Small intestine (tissue), 7 donors: Measurements from ENCODE around the gene MYCN. TPM values are rescaled to one million over a fixed set of nuclear protein-coding genes. Genes with fewer than 3 reads are reported as not detected.
A peak's percentile ranks its signal among the peaks of the same experiment; 100 is the strongest.

Source experiments
- DNase-seq, 2 donors: peaks; one replicate each; pipeline versions ENCODE4 v3.0.0 to v3.0.0-alpha.2; 2013
- FAIRE-seq: peaks from 2 replicates; lab custom pipeline; 2012; peaks lifted over from hg19 to GRCh38; lab: Jason Lieb, UNC
- H3K27ac ChIP-seq, 3 donors: one replicate each; pipeline ENCODE4 v1.5.1; 2013; ENCODE audit warnings: low read length in 2 of 3, mild to moderate bottlenecking in 2 of 3, control low read depth in 1 of 3, inconsistent platforms in 1 of 3, low read depth in 1 of 3, moderate library complexity in 1 of 3
- H3K27me3 ChIP-seq, 3 donors: one replicate each; pipeline ENCODE4 v1.6.1; 2013; ENCODE audit warnings: low read length in 3 of 3, inconsistent platforms in 1 of 3; ENCODE audit not compliant: control insufficient read depth in 3 of 3, insufficient read depth in 3 of 3
- H3K36me3 ChIP-seq, 3 donors: one replicate each; pipeline ENCODE4 v1.6.1; 2013; ENCODE audit warnings: low read length in 3 of 3, inconsistent platforms in 1 of 3, low read depth in 1 of 3, mild to moderate bottlenecking in 1 of 3, moderate library complexity in 1 of 3; ENCODE audit not compliant: control insufficient read depth in 3 of 3, insufficient read depth in 2 of 3
- H3K4me1 ChIP-seq, 3 donors: one replicate each; pipeline ENCODE4 v1.6.1; 2013; ENCODE audit warnings: low read length in 2 of 3, inconsistent platforms in 1 of 3, low read depth in 1 of 3, mild to moderate bottlenecking in 1 of 3, moderate library complexity in 1 of 3; ENCODE audit not compliant: control insufficient read depth in 3 of 3, insufficient read depth in 2 of 3
- H3K4me3 ChIP-seq, 3 donors: one replicate each; pipeline ENCODE4 v1.5.1; 2013; ENCODE audit warnings: low read length in 3 of 3, control low read depth in 1 of 3, inconsistent platforms in 1 of 3, low read depth in 1 of 3, mild to moderate bottlenecking in 1 of 3, moderate library complexity in 1 of 3
- H3K9me3 ChIP-seq, 2 donors: one replicate each; pipeline ENCODE4 v1.6.1; 2013; ENCODE audit warnings: low read depth in 1 of 2, low read length in 1 of 2; ENCODE audit not compliant: control insufficient read depth in 2 of 2, insufficient read depth in 1 of 2
- WGBS, 3 donors: extraction: QIAGEN DNeasy Blood & Tissue Kit; methylation state at CpG; one replicate each; pipeline ENCODE4 v1.1.7; 2013; 5-methylcytosine and 5-hydroxymethylcytosine counted together
- polyA plus RNA-seq, 4 donors: library from polyadenylated mRNA; stranded (reverse) in 3 of 4; unstranded in 1 of 4; fragments of 200-250 nt in 3 of 4; fragments of 120-200 nt in 1 of 4; gene quantifications; one replicate each; pipeline versions ENCODE4 v1.2.1 to v1.2.3, GENCODE V29; 2013
- donor health status: healthy with polysubstance abuse.
- donor health status: control.
- donor health status: control.
- donor health status: Bipolar disorder and iron deficiency.
- donor health status: healthy.

The MYCN gene
- polyA plus RNA-seq, 4 donors = 1.1 to 16.4 (median 2.3) TPM

- Histone ChIP-seq H3K4me1 (peaks cover 0 to 26% (median 4%) of the 10 kb centered on the region in 3 donors), H3K36me3 (peaks cover 0 to 20% (median 2%) of the 10 kb centered on the region in 3 donors), H3K9me3 (no peaks in the 10 kb centered on the region), H3K27ac (peak overlapping the region in 1 of 3 donors; percentile 62), H3K27me3 (peaks cover 0 to 3% (median 0%) of the 10 kb centered on the region in 3 donors), H3K4me3 (peak overlapping the region; percentile 12 to 67 (median 55))
- FAIRE-seq (no peak), DNase-seq (peak in 1 of 2 donors; percentile 52)
- WGBS, 3 donors = 8 to 23% (median 16%) methylated on average over 20 to 34 of the region's 34 CpGs
Observed at GRCh38 chr2:15942711-15943345, 2.5 kb downstream of the MYCN start.

- H3K27me3 ChIP-seq = peaks cover 0 to 3% (median 0%) of the 10 kb centered on the region in 3 donors
- FAIRE-seq (no peak), DNase-seq (peak; percentile 47 to 86)
- peaks cover 0 to 24% (median 2%) of the 10 kb centered on the region in 3 donors for H3K36me3 ChIP-seq
- peak overlapping the region in 1 of 3 donors; percentile 55 for H3K4me3 ChIP-seq
- H3K9me3 ChIP-seq = no peaks in the 10 kb centered on the region
- peaks cover 0 to 22% (median 4%) of the 10 kb centered on the region in 3 donors for H3K4me1 ChIP-seq
- H3K27ac ChIP-seq = peak overlapping the region in 2 of 3 donors; percentile 26 to 62
- WGBS, 3 donors = 9 to 13% (median 13%) methylated on average over 11 to 12 of the region's 12 CpGs
Observed at GRCh38 chr2:15943378-15944280, 3.3 kb downstream of the MYCN start.

- Histone ChIP-seq H3K27me3 (no peaks in the 10 kb centered on the region), H3K27ac (peak overlapping the region in 1 of 3 donors; percentile 62), H3K4me1 (peaks cover 0 to 18% (median 4%) of the 10 kb centered on the region in 3 donors), H3K36me3 (peaks cover 0 to 24% (median 2%) of the 10 kb centered on the region in 3 donors), H3K9me3 (no peaks in the 10 kb centered on the region), H3K4me3 (peak overlapping the region in 1 of 3 donors; percentile 55)
- WGBS, 3 donors = 59 to 72% (median 71%) methylated on average over 4 of the region's 4 CpGs
- peak in 1 of 2 donors; percentile 28 for DNase-seq
- no peak for FAIRE-seq
Observed at GRCh38 chr2:15944325-15945017, 4.1 kb downstream of the MYCN start.

GRCh38 chr2:15945909-15946705 is 5.8 kb downstream of the MYCN start:
- Histone ChIP-seq H3K27ac (no peak overlapping the region), H3K4me1 (peaks cover 0 to 14% (median 2%) of the 10 kb centered on the region in 3 donors), H3K27me3 (no peaks in the 10 kb centered on the region), H3K36me3 (peaks cover 0 to 24% (median 2%) of the 10 kb centered on the region in 3 donors), H3K9me3 (no peaks in the 10 kb centered on the region), H3K4me3 (no peak overlapping the region)
- FAIRE-seq (no peak), DNase-seq (no peak)
- WGBS, 3 donors = 87 to 92% (median 91%) methylated on average over 17 of the region's 17 CpGs

- 80 to 91% (median 87%) methylated on average over 3 of the region's 3 CpGs for WGBS, 3 donors
- H3K9me3 ChIP-seq = no peaks in the 10 kb centered on the region
- H3K36me3 ChIP-seq = peaks cover 0 to 22% (median 2%) of the 10 kb centered on the region in 3 donors
- H3K27me3 ChIP-seq = no peaks in the 10 kb centered on the region
- FAIRE-seq = no peak
- peaks cover 0 to 14% (median 2%) of the 10 kb centered on the region in 3 donors for H3K4me1 ChIP-seq
- H3K27ac ChIP-seq = no peak overlapping the region
- DNase-seq = no peak
- no peak overlapping the region for H3K4me3 ChIP-seq
Observed at GRCh38 chr2:15946983-15947382, 6.6 kb downstream of the MYCN start.

GRCh38 chr2:15947431-15947830 is 7.1 kb downstream of the MYCN start:
- peaks cover 0 to 20% (median 2%) of the 10 kb centered on the region in 3 donors for H3K36me3 ChIP-seq
- DNase-seq (no peak), FAIRE-seq (no peak)
- no peaks in the 10 kb centered on the region for H3K27me3 ChIP-seq
- no peak overlapping the region for H3K4me3 ChIP-seq
- 89 to 91% (median 91%) methylated on average over 2 of the region's 2 CpGs for WGBS, 3 donors
- H3K4me1 ChIP-seq = peaks cover 0 to 14% (median 2%) of the 10 kb centered on the region in 3 donors
- no peaks in the 10 kb centered on the region for H3K9me3 ChIP-seq
- no peak overlapping the region for H3K27ac ChIP-seq

GRCh38 chr2:15948704-15948957 is 8.3 kb downstream of the MYCN start:
- DNase-seq (no peak), FAIRE-seq (no peak)
- Histone ChIP-seq H3K4me3 (no peak overlapping the region), H3K4me1 (peaks cover 0 to 11% (median 0%) of the 10 kb centered on the region in 3 donors), H3K27ac (no peak overlapping the region), H3K27me3 (no peaks in the 10 kb centered on the region), H3K36me3 (peaks cover 0 to 15% (median 2%) of the 10 kb centered on the region in 3 donors), H3K9me3 (no peaks in the 10 kb centered on the region)
- whole genome bisulfite sequencing, 3 donors = 92 to 97% (median 97%) methylated on average over 3 of the region's 3 CpGs
